Measurements from ENCODE around the gene PPP1R13B.
A peak's percentile ranks its signal among the peaks of the same experiment; 100 is the strongest.
"Not testable (repeated sequence)": the region's sequence is repeated elsewhere in the genome, so short reads cannot be mapped to it uniquely, and the experiment has no call there.

PPP1R13B gene

GRCh38 chr14:103832046-103832445, 15.3 kb downstream of the PPP1R13B start:
- no peak for DNase-seq (ENCODE audit: low spot score)

DNA sequence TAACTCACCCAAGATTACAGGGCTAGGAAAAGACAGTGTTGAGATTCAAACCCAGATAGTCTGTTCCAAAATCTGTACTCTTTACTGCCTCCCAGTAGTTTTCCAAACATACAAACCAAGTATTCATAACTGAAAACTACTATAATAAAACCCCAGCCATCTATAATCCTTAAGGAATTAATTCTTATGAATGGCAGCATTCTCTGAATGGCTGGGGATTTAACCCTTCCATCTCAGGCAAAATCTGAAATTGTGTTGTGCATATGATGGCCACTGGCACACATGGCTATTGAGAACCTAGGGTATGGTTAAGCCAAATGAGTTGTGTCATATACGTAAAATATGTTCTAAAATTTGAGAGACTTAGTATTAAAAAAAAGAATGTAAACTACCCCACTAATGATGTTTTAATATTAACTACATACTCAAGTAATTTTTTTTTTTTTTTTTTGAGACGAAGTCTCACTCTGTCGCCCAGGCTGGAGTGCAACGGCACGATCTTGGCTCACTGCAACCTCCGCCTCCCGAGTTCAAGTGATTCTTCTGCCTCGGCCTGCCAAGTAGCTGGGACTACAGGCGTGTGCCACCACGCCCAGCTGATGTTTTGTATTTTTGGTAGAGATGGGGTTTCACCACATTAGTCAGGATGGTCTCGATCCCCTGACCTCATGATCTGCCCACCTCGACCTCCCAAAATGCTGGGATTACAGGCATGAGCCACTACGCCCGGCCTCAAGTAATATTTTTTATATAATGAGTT, 16.7 kb downstream of the PPP1R13B start:
- DNase-seq (ENCODE audit: low spot score) = no peak

- no peak for DNase-seq (ENCODE audit: low spot score)
Measured at GRCh38 chr14:103828315-103828967, 18.9 kb downstream of the PPP1R13B start.

- no peak for DNase-seq (ENCODE audit: low spot score)
Measured at GRCh38 chr14:103825101-103825500, 22.3 kb downstream of the PPP1R13B start.

DNA sequence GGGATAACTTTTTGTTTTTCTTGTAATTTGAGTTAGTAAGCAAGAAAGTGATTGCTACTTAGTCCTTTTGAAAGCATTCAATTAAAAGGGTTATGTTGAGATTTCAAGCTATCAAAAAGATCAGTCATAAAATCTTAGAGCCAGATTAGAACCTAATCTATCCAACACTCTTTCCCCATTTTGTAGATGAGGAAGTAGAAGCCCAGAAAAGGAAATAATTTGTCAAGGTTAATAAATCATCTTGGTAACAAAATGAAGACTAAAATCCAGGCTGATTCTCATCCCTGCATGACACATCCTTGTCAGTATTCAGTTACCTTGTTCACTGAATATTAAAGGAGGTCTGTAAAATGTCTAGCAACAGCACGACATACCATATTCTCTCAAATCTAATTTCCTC, 26.5 kb downstream of the PPP1R13B start:
- no peak for DNase-seq (ENCODE audit: low spot score)

DNA sequence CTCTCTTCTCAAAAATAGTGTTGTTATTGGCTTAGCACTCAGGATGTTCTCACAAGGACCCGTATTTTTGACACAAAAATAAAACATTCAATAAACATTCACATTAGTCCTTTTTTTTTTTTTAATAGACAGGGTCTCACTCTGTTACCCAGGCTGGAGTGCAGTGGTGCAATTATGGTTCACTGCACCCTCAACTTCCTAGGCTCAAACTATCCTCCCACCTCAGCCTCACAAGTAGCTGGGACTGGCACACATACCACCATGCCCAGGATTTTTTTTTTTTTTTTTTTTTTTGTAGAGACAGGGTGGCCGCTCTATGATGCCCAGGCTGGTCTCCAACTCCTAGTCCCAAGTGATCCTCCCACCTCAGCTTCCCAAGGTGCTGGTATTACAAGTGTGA, 27.0 kb downstream of the PPP1R13B start:
- no peak for DNase-seq (ENCODE audit: low spot score)

- DNase-seq (ENCODE audit: low spot score) = no peak
Measured at GRCh38 chr14:103819503-103820307, 27.7 kb downstream of the PPP1R13B start.

DNA sequence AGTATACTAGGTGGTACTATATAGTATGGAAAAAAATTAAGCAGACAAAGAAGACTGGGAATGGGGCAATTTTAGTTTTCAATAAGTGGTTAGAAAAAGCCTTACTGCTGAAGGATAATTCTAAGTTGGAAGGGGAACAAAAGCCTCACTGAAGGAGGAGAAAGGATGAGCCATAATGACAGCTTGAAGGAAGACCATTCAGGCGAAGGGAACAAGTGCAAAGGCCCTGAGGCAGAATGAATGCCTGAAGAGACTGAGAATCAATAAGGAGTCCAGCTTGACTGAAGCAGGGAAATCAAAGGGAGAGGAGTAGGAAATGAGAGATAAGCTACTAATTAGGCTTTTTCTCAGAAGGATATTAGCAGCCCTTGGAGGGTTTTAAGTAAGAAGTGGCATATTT, 28.5 kb downstream of the PPP1R13B start:
- DNase-seq (ENCODE audit: low spot score) = no peak

- DNase-seq (ENCODE audit: low spot score) = no peak
Measured at GRCh38 chr14:103818422-103818821, 29.0 kb downstream of the PPP1R13B start.

GRCh38 chr14:103817595-103817994, 29.8 kb downstream of the PPP1R13B start:
- DNase-seq (ENCODE audit: low spot score) = no peak

- no peak for DNase-seq (ENCODE audit: low spot score)
Measured at GRCh38 chr14:103816991-103817390, 30.4 kb downstream of the PPP1R13B start.

- DNase-seq (ENCODE audit: low spot score) = no peak
Measured at GRCh38 chr14:103815253-103815652, 32.1 kb downstream of the PPP1R13B start.

DNA sequence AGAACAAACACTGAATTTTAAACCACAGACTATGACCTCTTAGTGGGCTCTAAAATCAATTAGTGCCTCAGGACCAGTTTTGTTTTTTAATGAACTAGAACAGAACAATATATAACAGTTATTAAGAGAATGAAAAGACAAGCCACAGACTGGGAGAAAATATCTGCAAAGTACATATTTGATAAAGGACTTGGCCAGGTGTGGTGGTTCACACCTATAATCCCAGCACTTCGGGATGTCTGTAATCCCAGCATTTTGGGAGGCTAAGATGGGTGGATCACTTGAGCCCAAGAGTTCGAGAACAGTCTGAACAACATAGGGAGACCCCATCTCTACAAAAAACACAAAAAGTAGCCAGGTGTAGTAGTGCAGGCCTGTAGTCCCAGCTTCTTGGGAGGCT, 36.2 kb downstream of the PPP1R13B start:
- DNase-seq (ENCODE audit: low spot score) = no peak

DNA sequence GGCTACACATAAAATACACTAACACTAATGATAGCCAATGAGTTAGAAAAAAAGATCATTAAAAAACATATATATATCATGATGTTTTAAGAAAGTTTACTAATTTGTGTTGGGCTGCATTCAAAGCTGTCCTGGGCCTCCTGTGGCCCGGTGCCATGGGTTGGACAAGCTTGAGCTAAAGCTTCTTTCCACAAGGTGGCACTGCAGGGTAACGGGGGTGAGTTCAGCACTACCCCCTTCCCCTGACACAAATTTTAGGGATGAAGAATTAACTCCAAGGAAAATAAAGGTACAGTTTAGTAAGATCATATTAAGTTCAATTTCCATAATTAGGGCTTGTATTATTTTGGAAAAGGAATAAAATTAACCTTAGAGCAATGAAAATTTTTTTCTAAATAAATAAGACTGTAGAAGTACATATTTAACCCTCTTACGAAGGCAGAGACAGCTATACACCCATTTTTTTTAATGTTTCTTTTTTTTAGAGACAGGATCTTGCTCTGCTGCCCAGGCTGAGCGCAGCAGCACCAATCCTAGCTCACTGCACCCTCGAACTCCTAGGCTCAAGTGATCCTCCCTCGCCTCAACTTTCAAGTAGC, 38.9 kb downstream of the PPP1R13B start:
- DNase-seq (ENCODE audit: low spot score) = peak; percentile 70

GRCh38 chr14:103806805-103807204, 40.6 kb downstream of the PPP1R13B start:
- DNase-seq (ENCODE audit: low spot score) = no peak

GRCh38 chr14:103805708-103806107, 41.7 kb downstream of the PPP1R13B start:
- DNase-seq (ENCODE audit: low spot score) = no peak

- no peak for DNase-seq (ENCODE audit: low spot score)
Measured at GRCh38 chr14:103803661-103804060, 43.7 kb downstream of the PPP1R13B start.

DNA sequence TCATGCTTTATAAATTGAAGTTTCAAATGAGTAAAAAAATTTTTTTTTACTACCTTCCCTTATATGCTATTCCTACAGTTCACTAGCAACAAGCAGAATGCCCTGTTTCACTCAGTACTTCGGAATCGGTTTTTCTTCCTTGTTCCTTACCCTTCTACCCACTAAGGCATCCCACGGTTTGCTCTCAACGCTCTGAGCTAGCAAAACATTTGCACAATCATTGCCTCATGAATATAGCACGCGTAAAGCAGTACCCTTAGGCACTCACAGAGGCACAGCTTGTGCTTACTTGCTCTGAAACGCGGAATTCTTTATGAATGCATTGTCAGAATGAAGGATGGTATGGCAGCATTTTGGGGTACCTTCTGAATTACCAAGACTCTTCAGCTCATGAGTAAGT, 45.0 kb downstream of the PPP1R13B start:
- DNase-seq (ENCODE audit: low spot score) = no peak

DNA sequence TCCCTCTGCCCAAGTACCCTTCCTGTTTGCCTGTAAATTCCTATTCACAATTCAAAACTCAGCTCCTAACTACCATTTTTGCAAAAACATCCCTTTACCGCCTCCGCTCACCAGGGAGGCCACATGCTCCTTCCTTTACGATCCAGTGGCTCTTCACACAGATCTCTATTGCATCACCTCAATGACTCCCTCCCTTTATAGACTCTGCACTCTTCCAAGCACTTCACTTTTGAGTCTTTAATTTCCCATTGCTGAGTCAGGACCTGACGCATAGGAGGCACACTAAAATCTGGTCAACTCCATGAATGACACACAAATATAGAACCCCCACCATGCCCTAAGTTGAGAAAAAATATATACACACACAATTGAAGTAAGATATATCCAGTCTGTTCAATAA, 45.9 kb downstream of the PPP1R13B start:
- no peak for DNase-seq (ENCODE audit: low spot score)

GRCh38 chr14:103793192-103793591, 54.2 kb downstream of the PPP1R13B start:
- not testable (repeated sequence) for DNase-seq (ENCODE audit: low spot score)

- no peak for DNase-seq (ENCODE audit: low spot score)
Measured at GRCh38 chr14:103788086-103788485, 59.3 kb downstream of the PPP1R13B start.

DNA sequence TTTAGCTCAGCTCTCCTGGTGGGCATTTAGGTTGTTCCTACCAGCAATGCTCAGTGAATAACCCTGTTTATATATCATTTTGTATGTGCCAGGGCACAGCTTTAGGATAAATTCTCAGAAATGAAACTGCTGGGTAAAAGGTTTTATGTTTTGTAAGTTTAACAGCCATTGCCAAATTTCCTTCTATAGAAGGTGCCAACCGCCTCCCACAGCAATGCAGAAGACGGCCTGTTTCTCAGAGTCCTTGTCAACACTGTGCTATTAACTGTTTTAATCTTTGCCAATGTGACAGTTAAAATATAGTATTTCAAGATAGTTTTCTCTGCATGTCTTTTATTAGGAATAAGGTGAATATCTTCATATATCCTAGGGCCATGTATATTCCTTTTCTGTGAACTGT, 65.0 kb downstream of the PPP1R13B start:
- no peak for DNase-seq (ENCODE audit: low spot score)

DNA sequence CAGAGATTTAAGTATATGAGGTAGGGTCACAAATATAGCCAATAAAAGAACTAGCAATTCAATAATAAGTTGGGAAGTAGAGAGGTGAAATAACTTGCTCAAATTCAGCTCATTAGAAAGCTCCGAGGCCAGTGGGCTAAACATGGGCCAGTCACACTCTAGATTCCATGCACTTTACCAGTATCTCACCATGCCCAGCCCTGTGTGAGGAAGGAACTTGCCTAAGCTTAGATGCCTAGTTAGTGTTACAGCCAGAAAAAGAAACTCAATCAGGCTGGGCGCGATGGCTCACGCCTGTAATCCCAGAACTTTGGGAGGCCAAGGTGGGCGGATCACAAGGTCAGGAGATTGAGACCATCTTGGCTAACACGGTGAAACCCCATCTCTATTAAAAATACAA, 71.1 kb downstream of the PPP1R13B start:
- DNase-seq (ENCODE audit: low spot score) = not testable (repeated sequence)
